HAP-1 (cell line): ENCODE data around the gene SURF6.
"Not testable (repeated sequence)": the region's sequence is repeated elsewhere in the genome, so short reads cannot be mapped to it uniquely, and the experiment has no call there.

Source experiments
- DNase-seq, 2 experiments: peaks; one replicate each; pipeline ENCODE4 v3.0.0-alpha.2; 2016 to 2020; ENCODE audit warnings: low spot score in 2 of 2
- H3K27me3 ChIP-seq: fragments of 250-450 bp; sonication (Bioruptor Pico); 2 replicates; pipeline ENCODE4 v1.5.1; 2020; ENCODE audit warnings: low read depth, mild to moderate bottlenecking, moderate library complexity
- H3K36me3 ChIP-seq: fragments of 250-450 bp; sonication (Bioruptor Pico); replicated peaks from 2 replicates; pipeline ENCODE4 v1.5.1; 2020; ENCODE audit warnings: mild to moderate bottlenecking
- H3K4me1 ChIP-seq: fragments of 250-450 bp; sonication (Bioruptor Pico); 2 replicates; pipeline ENCODE4 v1.5.1; 2020; ENCODE audit warnings: mild to moderate bottlenecking
- H3K4me3 ChIP-seq: fragments of 250-450 bp; sonication (Bioruptor Pico); 2 replicates; pipeline ENCODE4 v1.5.1; 2020; ENCODE audit warnings: mild to moderate bottlenecking, moderate library complexity
- H3K9me3 ChIP-seq: fragments of 250-450 bp; sonication (Bioruptor Pico); 2 replicates; pipeline ENCODE4 v1.5.1; 2020; ENCODE audit warnings: mild to moderate bottlenecking, moderate library complexity
- in situ Hi-C: fragments of 300-500 bp; cut with MboI; formaldehyde crosslinking; loops from 3 replicates; pipeline ENCODE4 v1.14.3; 2020; ENCODE audit warnings: low sequenced_read_pairs, inconsistent platforms, mixed read lengths

Gene SURF6

GRCh38 chr9:133301253-133302230, 34.4 kb downstream of the SURF6 start:
- Histone ChIP-seq H3K27me3 (peaks cover 6% of the 10 kb centered on the region; the same call in 1 of the 2 replicates), H3K9me3 (no peaks in the 10 kb centered on the region), H3K4me1 (no peaks in the 10 kb centered on the region), H3K4me3 (no peak overlapping the region), H3K36me3 (no peaks in the 10 kb centered on the region)
- no peak for DNase-seq
- in situ Hi-C loops: no loop called here

GRCh38 chr9:133299996-133300395, 36.0 kb downstream of the SURF6 start:
- H3K4me3 ChIP-seq, H3K27me3 ChIP-seq, H3K36me3 ChIP-seq, in situ Hi-C loops, H3K4me1 ChIP-seq, H3K9me3 ChIP-seq, DNase-seq: not testable (repeated sequence)

DNA sequence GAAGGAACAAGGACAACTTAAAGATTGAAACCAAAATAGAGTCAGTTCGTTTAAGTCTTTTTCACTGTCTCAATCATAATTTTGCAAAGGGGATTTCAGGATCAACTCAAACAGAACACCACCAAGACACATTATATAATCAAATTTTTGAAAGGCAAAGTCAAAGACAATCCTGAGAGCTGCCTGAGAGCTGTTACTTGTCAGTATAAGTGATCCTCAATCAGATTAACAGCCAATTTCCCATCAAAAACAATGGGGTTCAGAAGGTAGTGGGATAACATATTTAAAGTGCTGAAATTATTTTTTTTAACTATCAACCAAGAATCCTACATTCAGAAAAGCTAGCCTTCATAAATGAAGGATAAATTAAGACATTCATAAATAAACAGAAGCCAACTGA, 41.7 kb downstream of the SURF6 start:
- peaks cover 11% of the 10 kb centered on the region; the same call in 1 of the 2 replicates for H3K27me3 ChIP-seq
- in situ Hi-C loops: no loop called here
- H3K36me3 ChIP-seq: no peaks in the 10 kb centered on the region
- DNase-seq: no peak
- H3K4me1 ChIP-seq: no peaks in the 10 kb centered on the region
- H3K4me3 ChIP-seq: no peak overlapping the region
- peaks cover 20% of the 10 kb centered on the region for H3K9me3 ChIP-seq

DNA sequence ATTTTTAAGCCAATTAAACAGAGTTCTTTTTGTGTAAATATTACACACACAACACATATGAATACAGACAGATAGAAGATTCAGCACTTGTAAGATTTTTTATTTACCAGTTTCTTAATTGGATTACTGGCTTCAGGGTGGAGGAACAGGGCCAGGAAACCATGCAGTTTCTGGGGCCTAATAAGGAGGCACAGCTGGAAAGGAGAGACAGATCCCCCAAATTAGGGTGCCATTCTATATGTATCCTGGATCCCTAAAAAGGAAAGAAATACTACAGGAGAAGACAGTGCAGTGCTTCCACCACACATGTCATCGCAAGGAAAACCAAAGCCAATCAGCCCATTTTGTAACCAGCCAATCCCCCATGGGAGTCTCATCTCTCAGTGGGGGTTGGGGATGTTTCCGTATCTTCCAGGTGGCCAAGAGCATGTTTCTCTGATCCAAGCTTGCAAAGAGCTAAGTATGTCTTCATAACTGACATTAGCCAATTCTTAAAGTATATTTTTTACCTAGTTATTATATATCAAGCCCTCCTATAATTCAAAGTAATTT, 45.2 kb downstream of the SURF6 start:
- in situ Hi-C loops: no loop called here
- no peak for DNase-seq
- no peaks in the 10 kb centered on the region for H3K4me1 ChIP-seq
- no peaks in the 10 kb centered on the region for H3K36me3 ChIP-seq
- no peak overlapping the region for H3K4me3 ChIP-seq
- H3K27me3 ChIP-seq: 0 out of 2 replicates have a peak, but pooled peaks cover 4% of the 10 kb centered on the region
- peaks cover 20% of the 10 kb centered on the region for H3K9me3 ChIP-seq

DNA sequence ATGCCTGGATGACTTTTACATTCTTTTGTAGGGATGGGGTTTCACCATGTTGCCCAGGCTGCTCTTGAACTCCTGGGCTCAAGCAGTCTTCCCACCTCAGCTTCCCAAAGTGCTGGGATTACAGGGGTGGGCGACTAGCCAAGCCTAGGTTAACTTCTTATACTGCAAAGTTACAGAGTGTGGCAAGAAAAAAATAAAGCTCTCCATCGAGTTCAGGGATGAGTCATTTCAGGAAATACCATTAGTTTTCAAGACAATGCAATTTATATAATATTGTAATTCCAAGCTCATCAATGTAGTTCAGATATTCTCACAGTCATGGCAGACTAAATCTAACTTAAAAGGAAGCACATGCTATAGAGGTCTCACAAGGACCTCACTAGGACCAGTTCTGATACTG, 49.5 kb downstream of the SURF6 start:
- Histone ChIP-seq H3K36me3 (no peaks in the 10 kb centered on the region), H3K27me3 (no peaks in the 10 kb centered on the region), H3K4me1 (peaks cover 8% of the 10 kb centered on the region), H3K4me3 (no peak overlapping the region), H3K9me3 (peaks cover 12% of the 10 kb centered on the region)
- in situ Hi-C loops: no loop called here
- DNase-seq: no peak

GRCh38 chr9:133285252-133285775, 50.7 kb downstream of the SURF6 start:
- H3K9me3 ChIP-seq: peaks cover 5% of the 10 kb centered on the region
- no peak overlapping the region for H3K4me3 ChIP-seq
- peaks cover 8% of the 10 kb centered on the region for H3K4me1 ChIP-seq
- no peaks in the 10 kb centered on the region for H3K36me3 ChIP-seq
- in situ Hi-C loops: no loop called here
- no peak for DNase-seq
- H3K27me3 ChIP-seq: no peaks in the 10 kb centered on the region

DNA sequence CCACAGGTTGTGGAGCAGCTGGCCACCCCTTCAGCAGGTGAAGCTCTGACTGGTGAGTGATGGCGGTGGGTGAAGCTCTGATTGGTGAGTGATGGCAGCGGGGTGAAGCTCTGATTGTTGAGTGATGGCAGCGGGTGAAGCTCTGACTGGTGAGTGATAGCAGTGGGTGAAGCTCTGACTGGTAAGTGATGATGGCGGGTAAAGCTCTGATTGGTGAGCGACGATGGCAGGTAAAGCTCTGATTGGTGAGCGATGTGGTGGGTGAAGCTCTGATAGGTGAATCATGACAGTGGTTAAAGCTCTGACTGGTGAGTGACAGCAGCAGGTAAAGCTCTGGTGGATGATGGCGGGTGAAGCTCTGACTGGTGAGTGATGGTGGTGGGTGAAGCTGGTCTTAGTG, 51.6 kb downstream of the SURF6 start:
- no peaks in the 10 kb centered on the region for H3K9me3 ChIP-seq
- no peaks in the 10 kb centered on the region for H3K27me3 ChIP-seq
- H3K36me3 ChIP-seq: no peaks in the 10 kb centered on the region
- peaks cover 8% of the 10 kb centered on the region for H3K4me1 ChIP-seq
- DNase-seq: no peak
- no peak overlapping the region for H3K4me3 ChIP-seq
- in situ Hi-C loops: no loop called here

- in situ Hi-C loops, H3K9me3 ChIP-seq, DNase-seq, H3K4me1 ChIP-seq, H3K4me3 ChIP-seq, H3K36me3 ChIP-seq, H3K27me3 ChIP-seq: not testable (repeated sequence)
Measured at GRCh38 chr9:133283255-133284032, 52.5 kb downstream of the SURF6 start.

GRCh38 chr9:133282464-133283238, 53.3 kb downstream of the SURF6 start:
- peak; percentile 28 to 36 for DNase-seq
- no peaks in the 10 kb centered on the region for H3K9me3 ChIP-seq
- no peak overlapping the region for H3K4me3 ChIP-seq
- H3K27me3 ChIP-seq: no peaks in the 10 kb centered on the region; the same call in 1 of the 2 replicates
- H3K4me1 ChIP-seq: peaks cover 8% of the 10 kb centered on the region
- in situ Hi-C loops: no loop called here
- no peaks in the 10 kb centered on the region for H3K36me3 ChIP-seq

DNA sequence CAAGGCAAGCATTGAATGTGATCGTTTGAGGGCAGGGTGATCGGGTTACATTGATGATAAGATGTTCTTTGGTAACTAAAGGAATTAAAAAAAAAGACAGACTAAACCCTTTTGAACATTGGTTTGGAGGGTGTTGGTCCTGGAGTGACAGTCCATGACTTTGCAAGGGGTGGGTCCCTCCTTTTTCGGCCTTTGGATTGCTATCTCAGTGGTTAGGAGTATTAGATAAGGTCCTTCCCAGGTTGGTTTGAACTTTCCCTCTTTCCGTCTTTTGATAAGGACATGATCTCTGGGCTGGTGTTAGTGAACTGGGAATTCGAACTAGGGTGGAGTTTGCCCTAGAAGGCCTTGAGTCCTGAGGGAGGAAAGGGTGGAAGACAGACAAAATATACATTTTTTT, 55.6 kb downstream of the SURF6 start:
- Histone ChIP-seq H3K4me3 (no peak overlapping the region), H3K36me3 (no peaks in the 10 kb centered on the region), H3K9me3 (no peaks in the 10 kb centered on the region), H3K27me3 (peaks cover 15% of the 10 kb centered on the region), H3K4me1 (peaks cover 8% of the 10 kb centered on the region)
- in situ Hi-C loops: no loop called here
- no peak for DNase-seq
